Hematopoietic multipotent progenitor cell treated with erythropoietin and hydrocortisone succinate and interleukin-3 and kit ligand, for 17 days (in vitro differentiated cells): ENCODE data around the gene C5orf24.
A peak's percentile ranks its signal among the peaks of the same experiment; 100 is the strongest.
"Not testable (repeated sequence)": the region's sequence is repeated elsewhere in the genome, so short reads cannot be mapped to it uniquely, and the experiment has no call there.

Experiments used
- DNase-seq: peaks from one replicate; pipeline ENCODE4 v3.0.0-alpha.2; 2015; ENCODE audit warnings: low spot score

C5orf24 gene

DNA sequence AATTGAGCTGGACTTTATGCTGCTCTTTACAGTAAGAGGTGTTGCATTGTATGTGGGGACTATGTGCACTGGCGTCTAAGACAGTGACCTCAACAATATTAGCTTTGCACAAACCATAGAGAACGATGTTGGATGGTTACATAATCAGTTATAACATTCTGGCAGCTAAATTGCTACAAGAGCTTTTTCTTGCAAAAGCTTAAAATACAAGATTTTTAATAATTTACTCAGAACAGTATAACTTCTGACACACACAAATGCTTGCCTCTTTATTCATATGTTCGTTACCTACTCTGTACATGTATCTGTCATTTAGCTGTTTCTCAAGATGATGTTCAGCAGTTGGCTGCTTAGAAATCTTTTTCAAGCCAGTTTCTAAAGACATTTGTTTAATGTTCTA is 11.6 kb downstream of the C5orf24 start:
- no peak for DNase-seq

DNA sequence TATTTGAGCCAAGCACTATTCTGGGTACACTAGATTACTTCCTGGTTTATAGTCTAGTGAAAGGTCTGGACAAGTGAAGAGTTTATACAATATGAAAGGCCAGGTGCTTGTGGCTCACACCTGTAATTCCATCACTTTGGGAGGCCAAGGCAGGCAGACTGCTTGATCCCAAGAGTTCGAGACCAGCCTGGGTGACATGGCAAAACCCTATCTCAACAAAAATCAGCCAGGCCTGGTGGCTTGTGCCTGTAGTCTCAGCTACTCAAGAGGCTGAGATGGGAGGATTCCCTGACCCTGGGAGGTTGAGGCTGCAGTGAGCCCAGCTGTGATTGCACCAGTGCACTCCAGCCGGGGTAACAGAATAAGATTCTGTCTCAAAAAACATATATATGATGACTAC is 18.9 kb downstream of the C5orf24 start:
- no peak for DNase-seq

DNA sequence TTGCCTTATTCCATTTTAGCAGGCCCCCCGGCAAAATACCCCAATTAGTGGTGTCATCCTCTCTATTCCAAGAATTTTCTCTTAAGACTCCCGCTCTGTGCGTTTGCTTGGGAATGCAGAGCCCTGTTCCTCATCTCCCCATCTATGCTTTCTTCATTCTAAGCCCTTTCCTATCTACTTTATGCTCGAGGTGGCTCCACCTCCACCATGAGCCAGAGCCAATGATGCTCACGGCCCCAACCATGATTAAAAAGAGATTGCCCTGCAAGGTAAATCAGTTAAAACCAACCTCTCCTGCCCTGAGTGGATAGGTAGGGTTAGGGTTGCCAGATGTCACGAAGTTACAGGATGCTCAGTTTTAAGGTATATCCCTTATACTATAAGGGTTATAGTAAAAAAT is 27.7 kb downstream of the C5orf24 start:
- no peak for DNase-seq

DNA sequence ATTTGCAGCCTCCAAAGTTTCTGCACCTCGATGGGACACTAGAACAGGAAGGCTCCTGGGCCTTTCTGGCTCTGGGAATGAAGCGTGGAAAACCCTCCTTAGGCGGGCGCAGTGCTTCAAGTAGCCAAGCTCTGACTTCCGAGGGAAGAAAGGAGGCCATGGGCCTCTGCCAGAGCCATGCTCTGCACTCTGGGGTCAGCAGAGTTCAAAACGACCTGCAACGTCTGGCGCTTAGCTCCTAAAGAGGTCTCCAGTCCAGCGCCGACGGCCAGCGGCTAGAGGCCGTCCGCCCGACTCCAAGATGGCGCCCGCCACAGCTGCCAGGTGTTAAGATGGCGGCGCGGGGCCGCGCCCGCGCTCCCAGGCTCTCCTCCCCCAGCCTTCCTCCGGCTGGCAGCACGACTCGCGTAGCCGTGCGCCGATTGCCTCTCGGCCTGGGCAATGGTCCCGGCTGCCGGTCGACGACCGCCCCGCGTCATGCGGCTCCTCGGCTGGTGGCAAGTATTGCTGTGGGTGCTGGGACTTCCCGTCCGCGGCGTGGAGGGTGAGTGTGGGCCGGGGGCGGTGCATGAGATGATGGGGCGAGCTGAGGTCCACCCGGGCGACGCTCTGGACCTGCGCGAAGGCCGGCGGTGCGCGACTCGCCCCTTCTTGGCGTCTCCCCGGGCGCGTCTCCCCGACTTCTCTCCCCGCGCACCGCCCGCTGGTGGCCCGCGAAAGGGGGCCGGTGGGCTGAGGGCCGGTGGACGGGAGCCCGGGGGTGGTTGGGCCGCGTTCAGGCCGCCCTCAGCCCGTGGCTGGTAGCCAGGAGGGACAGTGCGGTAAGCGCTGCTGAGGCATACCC is 28.4 kb downstream of the C5orf24 start, which contains the start of gene TXNDC15:
TXNDC15 (plus strand) TSS at position 385 of the 844 bp plus-strand sequence; CDS start at position 442, 57 bp downstream.
- peak; percentile 82 for DNase-seq

DNA sequence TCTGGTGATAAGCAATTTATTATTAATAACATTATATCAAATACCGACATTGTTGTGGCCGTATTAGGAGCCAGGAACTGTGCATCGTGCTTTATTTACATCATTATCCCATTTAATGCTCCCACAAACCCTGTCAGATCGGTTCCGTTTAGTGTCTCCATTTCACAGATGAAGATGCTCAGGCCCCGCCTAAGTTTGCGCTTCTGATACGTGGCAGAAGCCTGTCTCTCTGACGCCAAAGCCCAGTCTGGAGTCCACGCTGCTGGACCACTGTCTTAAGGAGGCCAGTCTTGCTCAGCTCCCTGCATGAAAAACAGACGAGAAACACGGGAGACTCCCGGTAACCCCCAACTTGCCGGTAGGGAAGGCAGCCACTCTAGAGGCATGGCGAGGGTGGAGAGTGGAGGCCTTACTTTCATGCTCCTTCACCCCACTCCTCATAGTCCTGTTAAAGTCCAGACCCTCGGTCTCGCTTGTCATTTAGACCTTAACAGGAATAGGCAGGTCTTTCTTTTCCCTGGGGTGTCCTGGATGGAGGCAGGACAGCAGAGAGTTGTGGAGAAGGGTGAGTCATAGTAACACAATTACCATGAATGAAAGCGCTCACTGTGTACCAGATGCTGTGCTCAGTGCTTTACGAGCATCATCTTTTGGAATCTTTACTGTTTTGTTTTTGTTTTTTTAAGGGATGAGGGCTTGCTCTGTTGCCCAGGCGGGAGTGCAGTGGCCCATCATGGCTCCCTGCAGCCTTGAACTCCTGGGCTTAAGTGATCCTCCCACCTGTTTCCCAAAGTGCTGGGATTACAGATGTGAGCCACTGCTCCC is 29.3 kb downstream of the C5orf24 start:
- peak; percentile 15 for DNase-seq

DNA sequence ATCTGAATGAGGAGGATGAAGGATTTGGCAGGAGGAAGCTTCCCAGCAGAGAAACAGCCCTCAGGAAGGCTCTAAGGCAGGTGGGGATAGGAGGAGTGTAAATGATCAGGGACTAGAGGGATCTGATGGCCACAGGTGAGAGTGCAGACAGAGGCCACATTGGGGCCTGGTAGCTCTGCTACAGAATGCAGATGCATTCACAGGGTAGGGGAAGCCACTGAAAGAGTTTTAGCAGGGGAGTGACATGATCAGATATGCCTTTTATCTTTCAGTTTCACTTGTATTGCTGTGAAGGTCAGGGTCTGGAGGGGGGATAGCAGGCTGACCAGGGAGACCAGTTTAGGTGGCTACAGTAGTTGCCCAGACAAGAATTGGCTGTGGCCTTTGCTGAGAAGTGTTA is 31.4 kb downstream of the C5orf24 start:
- no peak for DNase-seq

DNA sequence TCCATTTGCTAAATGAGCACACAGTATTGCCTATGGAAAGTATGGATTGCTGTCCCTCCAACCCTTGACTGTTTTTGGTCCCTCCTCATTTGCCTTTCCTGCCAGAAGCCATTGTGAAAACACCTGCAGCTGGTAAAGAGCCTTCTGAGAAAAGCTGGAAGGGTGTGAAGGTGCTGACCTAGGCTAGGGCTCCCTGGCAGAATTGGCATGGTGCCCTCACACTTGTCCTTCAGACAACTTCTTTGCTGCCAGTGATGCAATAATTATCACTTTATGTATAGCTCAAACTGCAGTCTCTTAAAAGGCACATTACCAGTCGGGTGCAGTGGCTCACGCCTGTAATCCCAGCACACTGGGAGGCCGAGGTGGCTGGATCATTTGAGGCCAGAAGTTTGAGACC is 32.6 kb downstream of the C5orf24 start:
- DNase-seq, result no peak

DNA sequence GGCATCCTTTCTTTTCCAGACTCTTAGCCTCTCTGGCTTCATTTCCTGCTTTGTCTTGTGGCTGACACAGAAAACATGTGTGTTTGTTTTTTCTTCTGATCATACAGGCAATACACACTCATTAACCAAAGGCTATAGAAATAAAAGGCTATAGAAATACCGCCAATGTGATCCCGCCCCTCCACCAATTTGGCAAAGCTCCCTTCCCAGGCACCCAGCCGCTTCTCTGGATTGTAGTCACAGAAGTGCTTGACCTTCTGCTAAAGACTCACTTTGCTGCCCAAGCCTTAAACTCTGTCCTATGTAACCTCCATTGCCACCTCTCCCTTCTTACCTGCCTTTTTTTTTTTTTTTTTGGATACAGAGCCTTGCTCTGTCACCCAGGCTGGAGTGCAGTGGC is 33.7 kb downstream of the C5orf24 start:
- no peak for DNase-seq

DNA sequence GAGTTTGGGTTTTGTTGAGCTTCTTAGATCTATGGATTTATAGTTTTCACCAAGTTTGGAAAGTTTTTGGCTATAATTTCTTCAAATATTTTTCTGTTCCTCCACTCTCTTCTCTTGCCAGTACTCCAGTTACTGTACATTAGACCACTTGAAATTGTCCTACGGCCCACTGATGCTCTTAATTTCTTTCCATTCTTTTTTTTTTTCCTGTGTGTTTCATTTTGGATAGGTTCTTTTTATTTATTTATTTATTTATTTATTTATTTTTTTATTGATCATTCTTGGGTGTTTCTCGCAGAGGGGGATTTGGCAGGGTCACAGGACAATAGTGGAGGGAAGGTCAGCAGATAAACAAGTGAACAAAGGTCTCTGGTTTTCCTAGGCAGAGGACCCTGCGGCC is 35.2 kb downstream of the C5orf24 start:
- not testable (repeated sequence) for DNase-seq

DNA sequence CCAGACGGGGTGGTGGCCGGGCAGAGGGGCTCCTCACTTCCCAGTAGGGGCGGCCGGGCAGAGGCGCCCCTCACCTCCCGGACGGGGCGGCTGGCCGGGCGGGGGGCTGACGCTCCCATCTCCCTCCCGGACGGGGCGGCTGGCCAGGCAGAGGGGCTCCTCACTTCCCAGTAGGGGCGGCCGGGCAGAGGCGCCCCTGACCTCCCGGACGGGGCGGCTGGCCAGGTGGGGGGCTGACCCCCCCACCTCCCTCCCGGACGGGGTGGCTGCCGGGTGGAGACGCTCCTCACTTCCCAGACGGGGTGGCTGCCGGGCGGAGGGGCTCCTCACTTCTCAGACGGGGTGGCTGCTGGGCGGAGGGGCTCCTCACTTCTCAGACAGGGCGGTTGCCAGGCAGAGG is 35.9 kb downstream of the C5orf24 start:
- not testable (repeated sequence) for DNase-seq

DNA sequence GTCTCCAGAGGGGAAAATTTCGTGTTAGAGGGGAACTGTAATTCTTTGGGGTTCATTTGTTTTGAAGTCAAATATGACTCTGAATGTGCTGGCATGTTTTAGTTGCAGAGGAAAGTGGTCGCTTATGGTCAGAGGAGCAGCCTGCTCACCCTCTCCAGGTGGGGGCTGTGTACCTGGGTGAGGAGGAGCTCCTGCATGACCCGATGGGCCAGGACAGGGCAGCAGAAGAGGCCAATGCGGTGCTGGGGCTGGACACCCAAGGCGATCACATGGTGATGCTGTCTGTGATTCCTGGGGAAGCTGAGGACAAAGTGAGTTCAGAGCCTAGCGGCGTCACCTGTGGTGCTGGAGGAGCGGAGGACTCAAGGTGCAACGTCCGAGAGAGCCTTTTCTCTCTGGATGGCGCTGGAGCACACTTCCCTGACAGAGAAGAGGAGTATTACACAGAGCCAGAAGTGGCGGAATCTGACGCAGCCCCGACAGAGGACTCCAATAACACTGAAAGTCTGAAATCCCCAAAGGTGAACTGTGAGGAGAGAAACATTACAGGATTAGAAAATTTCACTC is 41.9 kb downstream of the C5orf24 start:
- DNase-seq, result no peak

DNA sequence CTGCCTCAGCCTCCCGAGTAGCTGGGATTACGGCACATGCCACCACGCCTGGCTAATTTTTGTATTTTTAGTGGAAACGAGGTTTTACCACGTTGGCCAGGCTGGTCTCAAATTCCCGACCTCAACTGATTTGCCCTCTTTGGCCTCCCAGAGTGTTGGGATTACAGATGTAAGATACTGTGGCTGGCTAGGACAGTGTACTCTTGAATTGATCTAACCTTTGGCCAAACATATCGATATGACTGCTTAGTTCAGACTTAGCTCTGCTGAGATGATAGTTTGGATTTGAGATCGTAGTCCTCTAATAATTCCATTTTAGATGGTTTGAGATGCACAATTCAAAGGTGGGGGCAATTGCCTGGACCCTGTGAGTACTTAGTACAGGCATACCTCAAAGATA is 43.6 kb downstream of the C5orf24 start:
- DNase-seq, result no peak

DNA sequence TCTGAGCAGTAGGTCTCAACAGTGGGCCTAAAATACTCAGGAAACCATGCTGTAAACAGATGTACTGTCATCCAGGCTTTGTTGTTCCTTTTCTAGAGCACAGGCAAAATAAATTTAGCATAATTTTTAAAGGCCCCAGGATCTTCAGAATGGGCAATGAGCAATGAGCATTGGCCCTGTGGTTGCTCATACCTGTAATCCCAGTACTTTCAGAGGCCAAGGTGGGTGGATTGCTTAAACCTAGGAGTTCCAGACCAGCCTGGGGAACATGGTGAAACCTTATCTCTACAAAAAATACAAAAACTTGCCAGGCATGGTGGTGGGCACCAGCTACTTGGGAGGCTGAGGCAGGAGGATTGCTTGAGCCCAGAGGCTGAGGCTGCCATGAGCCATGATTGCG is 45.7 kb downstream of the C5orf24 start:
- DNase-seq, result no peak

DNA sequence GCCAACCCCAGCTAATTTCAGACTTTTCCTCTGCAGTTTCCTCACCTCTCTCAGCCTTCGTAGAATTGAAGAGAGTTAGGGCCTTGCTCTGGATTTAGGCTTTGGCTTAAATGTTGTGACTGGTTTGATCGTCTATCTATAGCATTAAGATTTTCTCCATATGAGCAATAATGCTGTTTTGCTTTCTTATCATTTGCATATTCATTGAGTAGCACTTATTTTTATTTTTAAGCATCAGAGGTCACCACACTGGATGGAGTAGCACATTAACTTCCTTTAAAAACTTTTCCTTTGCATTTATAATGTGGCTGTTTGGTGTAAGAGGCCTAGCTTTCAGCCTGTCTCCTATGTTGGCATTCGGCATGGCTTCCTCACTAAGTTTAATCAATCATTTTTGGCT is 46.5 kb downstream of the C5orf24 start:
- no peak for DNase-seq

DNA sequence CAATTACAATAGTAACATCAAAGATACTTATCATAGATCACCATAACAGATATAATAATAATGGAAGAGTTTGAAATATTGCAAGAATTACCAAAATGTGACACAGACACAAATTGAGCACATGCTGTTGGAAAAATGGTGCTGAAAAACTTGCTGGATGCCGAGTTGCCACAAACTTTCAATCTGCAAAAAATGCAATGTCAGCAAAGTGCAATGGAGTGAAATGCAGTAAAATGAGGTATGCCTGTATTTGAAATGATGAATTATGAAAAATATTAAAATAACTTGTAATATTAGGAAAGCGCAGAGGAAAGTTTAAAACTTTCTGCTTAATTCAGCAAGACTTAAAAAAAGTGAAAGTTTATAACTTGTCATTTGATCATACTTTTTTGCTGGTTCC is 47.2 kb downstream of the C5orf24 start:
- DNase-seq, result no peak

DNA sequence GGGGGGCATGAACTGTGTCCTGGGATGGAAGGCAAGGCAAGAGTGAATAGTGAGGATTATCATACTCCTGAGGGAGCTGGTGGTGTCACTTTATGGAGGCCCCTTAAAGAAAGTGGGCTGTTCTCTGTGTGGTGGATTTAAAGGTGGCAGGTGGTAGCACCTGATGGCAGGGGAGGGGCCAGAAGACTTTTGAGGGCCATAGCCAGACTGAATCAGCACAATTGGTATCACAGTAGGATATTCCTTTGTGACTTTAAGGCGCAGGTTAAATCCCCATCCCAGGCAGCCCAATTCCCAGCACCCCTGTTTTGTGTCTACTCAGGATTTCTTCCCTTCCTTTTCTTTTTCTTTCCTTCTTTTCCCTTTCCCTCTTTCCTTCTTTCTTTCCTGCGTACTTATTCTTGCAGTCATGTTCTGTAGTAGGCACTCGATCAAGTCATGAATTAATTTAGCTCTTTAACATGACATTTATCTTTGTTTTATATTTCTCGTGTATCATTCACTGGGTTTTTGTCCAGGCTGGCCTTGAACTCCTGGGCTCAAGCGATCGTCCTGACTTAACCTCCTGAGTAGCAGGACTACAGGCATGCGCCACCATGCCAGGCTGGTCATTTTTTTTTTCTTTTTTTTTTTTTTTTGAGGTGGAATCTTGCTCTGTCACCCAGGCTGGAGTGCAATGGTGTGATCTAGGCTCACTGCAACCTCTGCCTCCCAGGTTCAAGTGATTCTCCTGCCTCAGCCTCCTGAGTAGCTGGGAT is 48.2 kb downstream of the C5orf24 start:
- DNase-seq, result no peak

DNA sequence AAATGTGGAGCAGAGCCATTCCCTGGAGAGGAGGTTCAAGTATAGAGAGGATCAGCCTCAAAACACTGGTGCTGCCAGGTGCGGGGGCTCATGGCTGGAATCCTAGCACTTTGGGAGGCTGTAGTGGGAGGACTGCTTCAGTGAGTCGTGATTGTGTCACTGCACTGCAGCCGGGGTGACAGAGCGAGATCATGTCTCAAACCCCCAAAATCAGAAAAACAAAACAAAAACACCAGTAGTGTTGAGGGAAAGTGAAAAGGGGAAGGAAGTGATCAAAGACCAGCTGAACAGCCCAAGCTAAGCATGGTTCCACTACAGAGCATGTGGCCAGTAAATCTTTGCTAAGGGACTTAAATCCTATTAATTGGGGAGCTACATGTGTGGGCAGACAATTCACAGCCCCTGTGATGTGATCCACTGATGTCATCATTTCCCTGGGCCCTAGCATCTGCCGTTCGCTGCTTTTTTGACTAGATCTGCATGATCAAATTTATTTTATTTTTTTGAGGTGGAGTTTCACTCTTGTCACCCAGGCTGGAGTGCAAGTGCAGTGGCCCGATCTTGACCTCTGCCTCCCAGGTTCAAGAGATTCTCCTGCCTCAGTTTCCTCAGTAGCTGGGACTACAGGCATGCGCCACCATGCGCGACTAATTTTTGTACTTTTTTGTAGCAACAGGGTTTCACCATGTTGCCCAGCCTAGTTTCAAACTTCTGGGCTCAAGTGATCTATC is 56.5 kb downstream of the C5orf24 start:
- DNase-seq, result no peak

DNA sequence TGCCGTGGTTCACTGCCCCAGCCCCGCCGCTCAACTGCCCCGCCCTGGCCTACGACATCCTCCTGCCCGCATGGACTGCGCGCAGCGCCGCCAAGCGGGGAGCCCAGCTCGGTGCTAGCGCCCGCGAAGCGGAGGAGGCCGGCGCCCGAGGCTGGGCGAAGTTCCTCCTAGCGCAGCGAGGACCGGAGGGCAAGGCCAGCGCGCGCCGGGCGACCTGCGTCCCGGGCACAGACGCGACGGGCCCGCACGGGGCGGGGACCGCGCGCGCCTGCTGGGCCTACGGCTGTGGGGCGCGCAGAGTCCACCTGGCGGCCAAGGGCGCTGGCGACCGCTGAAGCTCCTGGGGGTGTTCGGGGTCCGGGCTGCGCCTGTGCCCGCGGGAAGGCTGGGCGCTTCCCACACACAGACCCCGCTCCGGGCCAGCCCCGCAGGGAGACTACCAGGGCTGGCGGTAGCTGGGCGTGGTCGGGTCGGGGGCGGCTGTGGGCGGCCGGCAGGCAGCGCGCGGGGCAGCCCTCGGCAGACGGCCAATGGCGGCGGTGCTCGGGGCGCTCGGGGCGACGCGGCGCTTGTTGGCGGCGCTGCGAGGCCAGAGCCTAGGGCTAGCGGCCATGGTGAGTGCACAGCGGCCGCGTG is 59.0 kb downstream of the C5orf24 start, which contains the start of gene PCBD2:
PCBD2 (plus strand) TSS at position 522 of the 636 bp plus-strand sequence; CDS start at position 531, 9 bp downstream.
- peak; percentile 93 for DNase-seq

DNA sequence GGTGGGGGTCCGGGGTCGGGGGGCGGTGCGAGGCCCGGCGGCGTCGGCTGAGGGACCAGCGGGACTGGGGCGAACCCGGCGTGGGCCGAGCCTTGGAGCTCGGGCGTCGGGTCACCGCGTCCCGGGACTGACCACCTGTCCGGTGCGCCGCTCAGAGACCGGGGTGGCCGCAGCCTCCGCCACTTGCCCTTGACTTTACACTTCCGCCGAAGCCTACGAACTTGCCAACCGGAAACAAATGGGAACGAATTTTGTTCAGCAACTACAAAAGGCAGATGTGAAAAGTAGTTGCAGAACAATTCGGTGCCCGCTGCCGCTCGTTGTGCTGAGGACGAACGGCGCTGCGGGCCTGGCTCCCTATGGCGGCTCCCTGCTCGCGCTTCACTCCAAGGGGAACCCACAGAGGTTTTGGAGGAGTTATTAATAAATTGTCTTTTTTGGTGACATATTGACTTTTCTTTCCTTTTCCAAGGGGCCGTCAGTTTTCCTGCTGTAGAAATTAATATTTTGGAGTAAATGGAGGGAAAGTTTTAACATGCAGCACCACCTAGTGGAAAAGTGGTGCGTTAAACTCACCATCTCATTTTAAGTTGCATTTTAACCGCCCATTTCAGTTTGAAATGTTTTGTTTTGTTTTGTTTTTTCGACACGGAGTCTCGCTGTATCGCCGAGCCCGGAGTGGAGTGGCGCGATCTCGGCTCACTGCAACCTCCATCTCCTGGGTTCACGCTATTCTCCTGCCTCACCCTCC is 59.7 kb downstream of the C5orf24 start:
- DNase-seq, result peak; percentile 75

DNA sequence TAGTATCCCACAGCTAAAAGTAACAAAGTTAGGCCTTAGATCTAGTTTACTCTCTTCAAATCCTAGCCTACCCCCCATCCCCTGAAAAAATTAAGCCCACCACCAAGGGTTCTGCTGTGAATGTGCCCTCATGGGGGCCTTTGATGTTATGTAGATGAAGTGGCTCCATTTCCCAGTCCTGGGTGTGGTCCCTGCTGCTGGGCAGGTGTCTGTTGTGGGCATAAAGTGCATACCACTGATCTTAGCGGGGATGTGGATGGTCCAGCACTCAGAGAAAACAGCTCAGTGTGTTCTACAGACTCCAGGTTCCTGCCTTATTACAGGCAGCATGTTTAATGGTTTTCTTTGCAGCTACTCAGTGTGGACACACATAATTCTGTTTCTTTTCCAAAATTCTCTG is 61.0 kb downstream of the C5orf24 start:
- no peak for DNase-seq
